ENCODE data around the gene YJEFN3.
A peak's percentile ranks its signal among the peaks of the same experiment; 100 is the strongest.

The YJEFN3 gene

GRCh38 chr19:19528721-19529490 lies at the start of gene YJEFN3:
TSS of gene YJEFN3 (plus strand) at chr19:19528911. CDS start at chr19:19528933, 22 bp downstream.
- no peaks in the 10 kb centered on the region for H3K27me3 ChIP-seq (ENCODE audit: control insufficient read depth, insufficient read depth, low read length)
- H3K9ac ChIP-seq (ENCODE audit: low read length) = no peak within 1 kb of the TSS
- H3K4me3 ChIP-seq (ENCODE audit: low read length) = no peak within 1 kb of the TSS
- H3K36me3 ChIP-seq (ENCODE audit: control insufficient read depth, insufficient read depth, low read length) = no peaks in the 10 kb centered on the region
- no peak within 1 kb of the TSS for H3K27ac ChIP-seq (ENCODE audit: low read depth, low read length)
- H3K4me1 ChIP-seq (ENCODE audit: control insufficient read depth, insufficient read depth, low read length) = peaks cover 2% of the 10 kb centered on the region

DNA sequence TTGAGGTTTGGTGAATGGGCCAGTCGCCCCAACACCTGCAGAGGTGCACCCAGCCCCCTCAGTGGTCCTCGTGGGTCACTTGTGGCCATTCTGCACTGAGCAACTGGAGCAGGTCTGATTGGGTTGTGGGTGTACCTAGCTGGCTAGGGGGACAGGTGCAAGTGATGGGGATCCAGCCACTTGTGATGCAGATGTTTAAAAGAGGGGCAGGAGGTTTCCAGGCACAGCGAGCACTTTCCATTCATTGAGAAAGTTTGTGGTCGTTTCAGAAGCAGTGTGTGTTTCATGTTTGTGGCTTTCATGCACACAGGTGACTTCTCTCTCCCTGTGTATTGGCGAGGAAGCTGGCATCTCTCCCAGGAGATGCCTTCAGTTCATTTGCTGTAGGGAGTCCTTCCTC lies 48.0 kb upstream of the YJEFN3 start:
- Histone ChIP-seq H3K27me3 (ENCODE audit: control insufficient read depth, insufficient read depth, low read length) (no peaks in the 10 kb centered on the region), H3K27ac (ENCODE audit: low read depth, low read length) (no peak overlapping the region), H3K36me3 (ENCODE audit: control insufficient read depth, insufficient read depth, low read length) (no peaks in the 10 kb centered on the region), H3K9ac (ENCODE audit: low read length) (no peak overlapping the region), H3K4me3 (ENCODE audit: low read length) (no peak overlapping the region), H3K4me1 (ENCODE audit: control insufficient read depth, insufficient read depth, low read length) (no peaks in the 10 kb centered on the region)

GRCh38 chr19:19482809-19483596 lies 45.7 kb upstream of the YJEFN3 start:
- no peak overlapping the region for H3K4me3 ChIP-seq (ENCODE audit: low read length)
- no peak overlapping the region for H3K27ac ChIP-seq (ENCODE audit: low read depth, low read length)
- no peaks in the 10 kb centered on the region for H3K36me3 ChIP-seq (ENCODE audit: control insufficient read depth, insufficient read depth, low read length)
- no peaks in the 10 kb centered on the region for H3K4me1 ChIP-seq (ENCODE audit: control insufficient read depth, insufficient read depth, low read length)
- H3K9ac ChIP-seq (ENCODE audit: low read length) = no peak overlapping the region
- no peaks in the 10 kb centered on the region for H3K27me3 ChIP-seq (ENCODE audit: control insufficient read depth, insufficient read depth, low read length)

- Histone ChIP-seq H3K4me3 (ENCODE audit: low read length) (no peak overlapping the region), H3K27ac (ENCODE audit: low read depth, low read length) (no peak overlapping the region), H3K27me3 (ENCODE audit: control insufficient read depth, insufficient read depth, low read length) (no peaks in the 10 kb centered on the region), H3K9ac (ENCODE audit: low read length) (no peak overlapping the region), H3K4me1 (ENCODE audit: control insufficient read depth, insufficient read depth, low read length) (peaks cover 12% of the 10 kb centered on the region), H3K36me3 (ENCODE audit: control insufficient read depth, insufficient read depth, low read length) (no peaks in the 10 kb centered on the region)
These were observed 43.3 kb upstream of the YJEFN3 start for GRCh38 chr19:19485161-19485997.

- no peak overlapping the region for H3K4me3 ChIP-seq (ENCODE audit: low read length)
- no peak overlapping the region for H3K27ac ChIP-seq (ENCODE audit: low read depth, low read length)
- H3K27me3 ChIP-seq (ENCODE audit: control insufficient read depth, insufficient read depth, low read length) = no peaks in the 10 kb centered on the region
- no peaks in the 10 kb centered on the region for H3K36me3 ChIP-seq (ENCODE audit: control insufficient read depth, insufficient read depth, low read length)
- H3K4me1 ChIP-seq (ENCODE audit: control insufficient read depth, insufficient read depth, low read length) = peaks cover 12% of the 10 kb centered on the region
- no peak overlapping the region for H3K9ac ChIP-seq (ENCODE audit: low read length)
These were observed 42.8 kb upstream of the YJEFN3 start for GRCh38 chr19:19485998-19486290.

DNA sequence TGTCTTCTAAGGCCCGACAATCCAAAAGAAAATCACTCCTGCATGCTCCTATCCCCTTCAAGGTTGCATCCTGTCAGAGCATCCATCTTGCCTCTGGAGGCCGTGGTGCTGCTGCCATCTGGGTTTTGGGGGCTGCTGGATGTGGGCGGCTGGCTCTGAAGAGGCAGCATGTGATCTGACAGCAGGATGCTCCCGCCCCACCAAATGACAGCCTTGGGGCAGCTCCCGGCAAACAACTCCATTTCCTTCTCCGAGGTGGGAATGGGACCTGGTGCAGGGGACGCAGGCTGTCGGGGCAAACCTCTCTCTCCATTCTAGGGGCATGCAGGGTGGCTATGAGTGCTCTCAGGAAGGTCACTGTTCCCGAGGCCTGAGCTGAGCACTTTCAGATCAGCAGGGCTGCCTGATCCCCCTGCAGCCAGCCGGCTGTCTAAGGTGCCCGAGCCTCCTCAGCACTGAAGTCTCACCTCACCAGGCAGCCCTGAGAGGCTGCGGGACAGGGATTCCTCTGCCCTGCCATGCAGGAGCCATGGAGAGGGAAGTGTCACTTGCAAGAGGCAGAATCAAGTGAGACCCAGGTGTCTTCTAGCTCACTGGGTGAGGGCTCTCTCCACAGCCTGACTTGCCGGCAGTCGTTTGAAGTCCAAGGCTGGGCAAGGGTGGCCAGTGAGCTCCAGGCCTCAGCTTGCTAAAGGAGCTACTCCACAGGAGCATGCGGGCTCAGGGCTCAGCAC lies 42.2 kb upstream of the YJEFN3 start:
- peaks cover 12% of the 10 kb centered on the region for H3K4me1 ChIP-seq (ENCODE audit: control insufficient read depth, insufficient read depth, low read length)
- H3K27ac ChIP-seq (ENCODE audit: low read depth, low read length) = no peak overlapping the region
- no peak overlapping the region for H3K9ac ChIP-seq (ENCODE audit: low read length)

DNA sequence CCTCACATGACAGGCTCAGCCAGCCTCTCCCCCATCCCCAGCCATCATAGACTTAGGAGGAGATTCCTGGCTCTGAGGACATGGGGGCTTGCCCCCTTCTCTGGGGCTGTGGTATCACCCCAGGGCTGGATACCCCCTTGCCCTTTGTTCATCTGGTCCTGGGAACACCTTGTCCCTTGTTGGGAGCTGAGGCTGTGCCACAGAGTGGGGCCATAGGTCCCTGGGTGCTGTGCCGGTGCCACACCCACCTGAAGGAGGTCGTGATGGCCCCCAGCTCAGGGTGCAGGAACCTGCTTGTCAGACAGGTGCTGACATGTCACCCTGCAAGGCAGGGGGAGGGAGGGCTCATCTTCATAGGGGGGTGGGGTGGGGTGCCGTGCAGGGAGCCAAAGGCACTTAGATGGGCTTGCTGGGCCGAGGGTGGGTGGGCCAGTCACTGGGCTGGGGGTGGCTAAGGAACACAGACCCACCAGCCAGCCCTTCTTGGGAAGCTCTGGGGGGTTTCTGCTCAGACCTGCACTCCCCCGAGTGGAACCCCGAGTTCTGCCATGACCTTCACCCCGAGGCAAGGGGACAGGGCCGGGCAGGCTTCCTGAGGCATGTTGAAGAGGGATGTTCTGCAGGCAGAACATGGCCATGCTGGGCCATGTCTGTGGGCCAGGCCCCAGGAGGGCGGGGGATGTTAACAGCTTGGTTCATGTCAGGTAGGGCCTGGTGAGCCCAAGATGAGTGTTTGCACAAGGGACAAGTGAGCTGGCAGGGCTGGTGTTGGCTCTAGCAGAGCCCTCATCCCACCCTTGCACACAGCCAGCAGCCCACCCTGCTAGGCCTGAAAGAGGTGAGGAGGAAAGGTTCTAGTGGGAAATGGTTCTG lies 41.4 kb upstream of the YJEFN3 start:
- H3K27ac ChIP-seq (ENCODE audit: low read depth, low read length) = no peak overlapping the region
- H3K27me3 ChIP-seq (ENCODE audit: control insufficient read depth, insufficient read depth, low read length) = no peaks in the 10 kb centered on the region
- no peak overlapping the region for H3K4me3 ChIP-seq (ENCODE audit: low read length)
- H3K4me1 ChIP-seq (ENCODE audit: control insufficient read depth, insufficient read depth, low read length) = peaks cover 12% of the 10 kb centered on the region
- H3K9ac ChIP-seq (ENCODE audit: low read length) = no peak overlapping the region
- peaks cover 3% of the 10 kb centered on the region for H3K36me3 ChIP-seq (ENCODE audit: control insufficient read depth, insufficient read depth, low read length)

More for the DNA sequence above, 42.2 kb upstream of the YJEFN3 start:
- H3K36me3 ChIP-seq (ENCODE audit: control insufficient read depth, insufficient read depth, low read length) = no peaks in the 10 kb centered on the region
- no peak overlapping the region for H3K4me3 ChIP-seq (ENCODE audit: low read length)
- no peaks in the 10 kb centered on the region for H3K27me3 ChIP-seq (ENCODE audit: control insufficient read depth, insufficient read depth, low read length)

GRCh38 chr19:19487950-19488874 lies 40.5 kb upstream of the YJEFN3 start:
- H3K36me3 ChIP-seq (ENCODE audit: control insufficient read depth, insufficient read depth, low read length) = peaks cover 4% of the 10 kb centered on the region
- peaks cover 12% of the 10 kb centered on the region for H3K4me1 ChIP-seq (ENCODE audit: control insufficient read depth, insufficient read depth, low read length)
- H3K27me3 ChIP-seq (ENCODE audit: control insufficient read depth, insufficient read depth, low read length) = no peaks in the 10 kb centered on the region
- H3K9ac ChIP-seq (ENCODE audit: low read length) = no peak overlapping the region
- H3K27ac ChIP-seq (ENCODE audit: low read depth, low read length) = peak overlapping the region; percentile 46
- no peak overlapping the region for H3K4me3 ChIP-seq (ENCODE audit: low read length)

- peak overlapping the region; percentile 46 for H3K27ac ChIP-seq (ENCODE audit: low read depth, low read length)
- no peak overlapping the region for H3K9ac ChIP-seq (ENCODE audit: low read length)
- H3K36me3 ChIP-seq (ENCODE audit: control insufficient read depth, insufficient read depth, low read length) = peaks cover 8% of the 10 kb centered on the region
- H3K27me3 ChIP-seq (ENCODE audit: control insufficient read depth, insufficient read depth, low read length) = no peaks in the 10 kb centered on the region
- peaks cover 12% of the 10 kb centered on the region for H3K4me1 ChIP-seq (ENCODE audit: control insufficient read depth, insufficient read depth, low read length)
- peak overlapping the region; percentile 46 for H3K4me3 ChIP-seq (ENCODE audit: low read length)
These were observed 39.6 kb upstream of the YJEFN3 start for GRCh38 chr19:19488875-19489690.

GRCh38 chr19:19489804-19490204 lies 38.9 kb upstream of the YJEFN3 start:
- Histone ChIP-seq H3K27ac (ENCODE audit: low read depth, low read length) (peak overlapping the region; percentile 46), H3K4me1 (ENCODE audit: control insufficient read depth, insufficient read depth, low read length) (peaks cover 12% of the 10 kb centered on the region), H3K4me3 (ENCODE audit: low read length) (no peak overlapping the region), H3K27me3 (ENCODE audit: control insufficient read depth, insufficient read depth, low read length) (no peaks in the 10 kb centered on the region), H3K9ac (ENCODE audit: low read length) (no peak overlapping the region), H3K36me3 (ENCODE audit: control insufficient read depth, insufficient read depth, low read length) (peaks cover 13% of the 10 kb centered on the region)

Measured in rectal smooth muscle tissue (tissue), 1 donor.